ENCODE data around the gene PACSIN2.
"Not testable (repeated sequence)": the region's sequence is repeated elsewhere in the genome, so short reads cannot be mapped to it uniquely, and the experiment has no call there.

Gene PACSIN2

DNA sequence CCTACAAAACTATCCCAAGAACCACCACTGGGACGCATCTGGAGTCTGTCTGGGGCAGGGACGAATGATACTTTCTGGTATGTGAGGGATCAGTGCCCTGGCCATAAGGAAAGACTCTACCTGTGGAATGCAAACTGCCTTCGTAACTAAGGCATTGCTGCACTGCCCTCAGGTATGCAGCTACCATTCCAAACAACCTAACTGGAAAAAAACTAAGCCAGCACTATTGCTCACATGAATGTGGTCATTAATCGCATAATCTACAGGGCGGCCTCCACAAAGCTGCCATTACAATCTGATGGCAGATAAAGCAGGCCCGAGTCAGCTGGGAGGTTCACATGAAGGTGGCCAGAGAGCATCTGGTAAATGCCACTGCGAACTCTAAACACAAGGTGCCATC is 3.9 kb downstream of the PACSIN2 start:
- DNase-seq = no peak

GRCh38 chr22:43009444-43009843 is 5.5 kb downstream of the PACSIN2 start:
- no peak for DNase-seq

DNA sequence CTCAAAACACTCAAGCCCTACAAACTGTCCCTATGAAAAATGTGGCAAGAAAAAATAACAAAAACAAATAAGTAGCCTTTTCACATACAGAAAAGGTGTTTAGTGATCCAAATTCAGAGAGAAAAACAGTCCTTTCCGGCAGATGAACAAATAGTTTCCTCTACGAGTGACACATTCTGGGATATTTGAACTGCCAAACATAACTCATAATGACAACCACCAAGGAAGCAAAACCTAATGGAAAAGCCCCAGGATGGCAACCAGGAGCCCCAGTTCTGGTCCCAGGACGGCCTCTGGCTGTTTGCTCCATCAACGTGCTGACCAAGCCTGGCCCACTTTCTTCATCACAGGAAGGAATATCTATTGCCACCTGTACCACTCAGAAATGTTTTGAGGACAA is 6.0 kb downstream of the PACSIN2 start:
- no peak for DNase-seq

- no peak for DNase-seq
Measured at GRCh38 chr22:43008509-43008908, 6.4 kb downstream of the PACSIN2 start.

DNA sequence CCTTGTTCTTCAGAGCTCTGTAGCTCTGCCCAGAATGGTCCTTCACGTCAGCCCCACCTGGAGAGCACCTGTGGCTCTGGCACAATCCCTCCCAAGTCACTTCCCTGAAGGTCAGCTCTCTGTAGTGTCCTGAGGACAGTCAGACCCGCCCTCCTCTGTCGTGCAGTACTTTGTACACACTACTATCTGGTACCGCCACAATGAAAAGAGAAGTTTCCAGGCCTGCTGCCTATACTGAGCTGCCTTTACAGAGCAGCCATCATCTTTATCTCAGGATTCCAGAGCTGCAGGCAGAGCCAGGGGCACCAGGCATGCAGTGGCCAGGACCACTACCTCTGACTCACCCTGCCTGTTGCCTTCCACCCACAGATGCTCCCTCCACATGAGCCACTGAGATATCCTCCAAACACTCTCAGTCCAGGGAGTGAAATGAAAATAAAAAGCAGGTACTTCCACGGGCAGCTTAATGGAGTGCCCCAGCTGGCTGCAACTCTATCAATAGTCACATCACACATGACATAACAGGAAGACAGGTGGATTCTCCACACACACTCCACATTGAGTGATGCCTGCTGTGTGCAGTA is 7.3 kb downstream of the PACSIN2 start:
- DNase-seq = peak in 3 of 4 experiments; percentile 36 to 53 (median 46)

GRCh38 chr22:43006753-43007152 is 8.2 kb downstream of the PACSIN2 start:
- DNase-seq = no peak

DNA sequence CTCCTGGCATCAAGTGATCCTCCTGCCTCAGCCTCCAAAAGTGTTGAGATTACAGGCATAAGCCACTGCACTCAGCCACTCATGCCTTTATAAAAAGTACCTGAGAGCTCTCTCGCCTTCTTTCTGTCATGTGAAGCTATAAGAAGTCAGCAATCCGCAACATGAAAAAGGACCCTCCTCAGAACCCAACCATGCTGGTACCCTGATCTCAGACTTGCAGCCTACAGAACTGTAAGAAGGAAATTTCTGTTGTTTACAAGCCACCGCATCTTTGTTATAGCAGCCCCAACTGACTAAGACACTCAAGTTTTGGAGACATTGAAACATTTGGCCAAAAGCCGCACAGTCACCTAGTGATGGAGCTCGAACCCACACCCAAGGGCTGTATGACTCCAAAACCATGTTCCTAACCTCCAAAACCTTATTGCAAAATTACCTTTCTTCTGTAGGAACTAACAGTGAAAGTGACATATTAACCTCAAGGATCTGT is 8.9 kb downstream of the PACSIN2 start:
- DNase-seq = no peak

DNA sequence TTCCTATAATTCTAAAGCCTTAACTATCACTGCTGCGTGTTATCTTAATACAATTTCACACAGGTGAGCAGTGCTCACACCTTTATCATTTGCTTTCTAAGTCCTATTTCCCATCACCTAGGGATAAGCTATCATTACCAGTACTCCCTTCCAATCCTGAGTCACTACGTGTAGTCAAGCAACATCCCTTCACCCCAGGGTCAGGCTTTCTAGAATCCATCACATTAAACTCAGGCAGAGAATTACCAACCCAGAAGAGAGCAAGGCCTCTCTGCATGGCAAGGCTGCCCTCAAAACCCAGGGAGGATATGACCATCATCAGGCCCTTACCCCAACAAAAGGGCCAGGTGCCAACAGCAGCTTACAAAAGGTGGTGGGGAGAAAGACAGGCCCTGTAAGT is 9.8 kb downstream of the PACSIN2 start:
- DNase-seq = no peak

GRCh38 chr22:43004362-43005035 is 10.4 kb downstream of the PACSIN2 start:
- peak; percentile 71 to 84 (median 78) for DNase-seq

DNA sequence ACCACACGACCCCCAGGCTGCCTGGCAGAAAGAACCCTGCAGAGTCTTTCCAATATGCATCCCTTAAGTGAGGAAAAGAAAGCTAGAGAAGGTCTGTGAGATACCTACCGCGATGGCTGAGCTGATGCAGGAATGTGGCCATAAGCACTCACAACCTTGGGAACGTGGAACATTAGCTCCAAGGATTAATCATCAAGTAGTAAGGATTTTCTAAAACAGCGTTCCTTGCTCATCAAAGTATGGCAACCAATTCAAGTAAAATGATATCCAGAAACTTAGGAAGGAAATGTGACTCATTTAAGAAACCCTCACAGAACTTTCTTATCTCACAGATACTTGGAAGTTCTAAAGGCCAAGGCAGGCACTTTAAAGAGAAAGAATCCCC is 12.8 kb downstream of the PACSIN2 start:
- peak in 1 of 4 experiments; percentile 32 for DNase-seq

- DNase-seq = peak; percentile 68 to 82 (median 75)
Measured at GRCh38 chr22:43001271-43002201, 13.4 kb downstream of the PACSIN2 start.

DNA sequence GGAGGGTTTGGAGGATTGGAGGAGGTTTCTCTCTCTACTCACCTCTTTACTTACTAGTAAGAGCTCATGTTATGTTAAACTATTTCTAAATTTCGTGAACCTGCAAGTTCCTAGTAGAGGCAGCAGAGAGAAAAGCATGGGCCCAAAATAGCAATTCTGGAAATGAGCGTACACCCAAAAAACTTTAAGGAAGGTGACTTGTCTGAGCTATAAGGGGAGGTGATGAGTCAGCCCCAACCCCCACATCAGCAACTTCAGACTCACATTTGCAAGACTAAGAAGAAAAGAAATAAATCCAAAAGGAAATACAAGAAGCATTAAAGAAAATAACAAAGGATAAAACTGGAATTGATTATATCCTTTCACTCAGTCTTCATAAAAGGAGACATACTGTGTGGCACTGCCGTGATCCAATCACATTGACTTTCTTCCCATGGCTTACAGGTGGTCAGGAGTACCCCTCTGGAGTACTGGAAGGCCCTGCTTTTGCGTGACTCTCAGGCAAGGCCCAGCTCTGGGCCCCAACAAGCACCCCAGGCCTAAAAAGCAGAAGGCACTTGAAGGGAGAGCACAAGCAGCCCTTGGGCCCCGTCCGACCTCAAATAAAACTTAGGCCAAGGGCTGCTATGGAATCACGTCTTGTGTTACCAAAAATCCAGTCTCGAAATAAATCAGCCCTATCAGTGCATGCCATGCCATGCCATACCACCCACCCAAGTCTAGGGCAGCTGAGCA is 14.3 kb downstream of the PACSIN2 start:
- peak; percentile 44 to 66 (median 61) for DNase-seq

DNA sequence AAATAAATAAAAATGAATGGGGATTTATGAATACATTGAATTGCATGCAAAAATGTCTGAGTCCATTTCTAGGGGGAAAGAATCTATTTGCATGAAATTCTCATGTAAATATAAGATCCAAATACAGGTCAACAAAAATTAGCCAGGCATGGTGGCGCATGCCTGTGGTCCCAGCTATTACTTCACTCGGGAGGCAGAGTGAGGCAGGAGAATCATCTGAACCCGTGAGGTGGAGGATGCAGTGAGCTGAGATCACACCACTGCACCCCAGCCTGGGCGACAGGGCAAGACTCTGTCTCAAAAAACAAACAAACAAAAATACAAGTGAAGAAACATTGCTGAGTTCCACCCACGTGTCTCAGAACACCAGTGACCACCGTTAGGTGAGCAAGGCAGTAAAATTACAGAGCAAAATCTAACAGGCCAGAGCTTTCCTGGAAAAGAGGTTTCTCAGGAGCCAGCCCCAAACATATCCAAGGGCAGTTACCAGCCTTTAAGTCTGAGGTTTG is 17.3 kb downstream of the PACSIN2 start:
- peak in 3 of 4 experiments; percentile 28 to 44 (median 34) for DNase-seq

GRCh38 chr22:42996646-42997365 is 18.1 kb downstream of the PACSIN2 start:
- peak; percentile 73 to 90 (median 78) for DNase-seq

DNA sequence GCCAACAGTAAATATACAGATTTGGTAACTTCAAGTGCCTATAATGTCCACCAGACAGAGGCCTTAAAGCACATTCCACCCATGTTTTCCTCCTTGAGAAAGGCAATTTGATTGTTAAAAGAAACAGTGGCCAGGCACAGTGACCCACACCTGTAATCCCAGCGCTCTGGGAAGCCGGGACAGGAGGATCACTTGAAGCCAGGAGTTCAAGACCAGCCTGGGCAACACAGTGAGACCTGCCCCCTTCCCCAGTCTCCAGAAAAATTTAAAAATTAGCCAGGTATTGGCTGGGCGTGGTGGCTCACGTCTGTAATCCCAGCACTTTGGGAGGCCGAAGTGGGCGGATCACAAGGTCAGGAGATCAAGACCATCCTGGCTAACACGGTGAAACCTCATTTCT is 19.3 kb downstream of the PACSIN2 start:
- DNase-seq = not testable (repeated sequence)

- DNase-seq = peak; percentile 87 to 98 (median 92)
Measured at GRCh38 chr22:42994917-42995562, 19.9 kb downstream of the PACSIN2 start.

GRCh38 chr22:42994276-42994916 is 20.6 kb downstream of the PACSIN2 start:
- DNase-seq = no peak

DNA sequence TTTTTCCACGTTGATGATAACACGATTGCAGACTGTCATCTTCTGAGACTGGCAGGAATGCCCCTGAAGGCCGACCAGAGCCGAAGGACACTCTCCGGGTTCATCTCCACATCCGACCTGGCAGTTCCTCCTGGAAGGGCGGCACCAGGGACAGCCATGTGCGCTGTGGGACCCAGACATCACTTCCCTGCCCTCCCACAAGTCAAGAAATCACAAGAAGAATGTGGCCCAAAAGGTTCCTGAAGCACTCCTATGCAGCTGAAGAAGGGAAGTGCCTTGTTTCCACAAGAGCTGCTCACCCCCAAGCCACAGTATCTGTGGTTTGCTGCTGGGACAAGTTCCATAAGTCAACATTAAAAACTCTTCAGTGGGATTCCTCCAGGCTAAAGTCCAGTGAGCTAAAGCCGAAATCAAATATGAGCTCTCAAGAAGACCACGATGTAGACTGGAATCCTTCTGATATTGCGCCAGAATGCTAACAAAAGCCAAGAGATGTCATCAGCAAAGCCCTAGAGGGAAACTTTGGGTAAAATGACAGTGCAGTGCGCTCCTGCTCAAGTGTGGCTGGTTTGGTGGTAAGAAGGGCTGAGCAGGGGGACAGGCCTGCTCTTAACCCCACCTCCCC is 21.2 kb downstream of the PACSIN2 start:
- DNase-seq = peak; percentile 55 to 78 (median 76)

- DNase-seq = peak in 3 of 4 experiments; percentile 31 to 42 (median 34)
Measured at GRCh38 chr22:42992886-42993479, 22.0 kb downstream of the PACSIN2 start.
